Measurements from ENCODE around the gene IFIT3. TPM values are rescaled to one million over a fixed set of nuclear protein-coding genes. Genes with fewer than 3 reads are reported as not detected.
A peak's percentile ranks its signal among the peaks of the same experiment; 100 is the strongest.

IFIT3 gene
- total and polyA plus RNA-seq, 9 of the 15 experiments (the other 6 are each of a cell fraction or from before 2014, with no cell fraction given): 0.23 to 2.2 (median 0.77) TPM

DNA sequence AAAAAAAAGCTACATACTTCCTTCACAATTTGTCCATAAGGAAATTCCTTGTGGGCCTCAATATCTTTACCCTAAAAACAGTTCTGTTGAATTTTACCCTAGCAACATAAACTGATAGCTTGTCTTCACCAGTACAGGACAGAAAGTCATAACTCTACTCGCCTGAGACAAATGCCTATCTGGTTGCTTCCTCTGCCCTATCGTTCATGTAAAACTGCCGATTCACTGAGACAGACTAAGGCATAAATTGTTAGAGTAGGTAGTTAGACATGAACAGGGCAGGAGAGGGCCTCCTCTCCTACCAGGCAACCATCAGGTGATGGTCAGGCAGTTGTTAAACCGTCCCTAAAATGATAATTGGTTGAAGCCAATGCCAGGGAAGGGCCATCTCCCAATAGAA, 25.0 kb downstream of the IFIT3 start (continued):
- TF ChIP-seq ZNF175 (CRISPR knock-in tag; IDR thresholded peaks at IDR 0.05; ENCODE audit: low read depth): no peak
- peak; percentile 97 for TF ChIP-seq MECOM (CRISPR knock-in tag; IDR thresholded peaks at IDR 0.05)
- TF ChIP-seq, protein P1, sequence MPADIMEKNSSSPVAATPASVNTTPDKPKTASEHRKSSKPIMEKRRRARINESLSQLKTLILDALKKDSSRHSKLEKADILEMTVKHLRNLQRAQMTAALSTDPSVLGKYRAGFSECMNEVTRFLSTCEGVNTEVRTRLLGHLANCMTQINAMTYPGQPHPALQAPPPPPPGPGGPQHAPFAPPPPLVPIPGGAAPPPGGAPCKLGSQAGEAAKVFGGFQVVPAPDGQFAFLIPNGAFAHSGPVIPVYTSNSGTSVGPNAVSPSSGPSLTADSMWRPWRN (IDR thresholded peaks at IDR 0.05; ENCODE audit: low read depth): no peak
- TF ChIP-seq TEAD4 (IDR thresholded peaks at IDR 0.05; ENCODE audit: low read length): no peak
- no peak for TF ChIP-seq TEAD4 (CRISPR knock-in tag; IDR thresholded peaks at IDR 0.05; ENCODE audit: borderline replicate concordance)
- TF ChIP-seq TCFL5 (CRISPR knock-in tag; conservative IDR thresholded peaks at IDR 0.05): no peak
- TF ChIP-seq SAFB2 (IDR thresholded peaks at IDR 0.05; ENCODE audit: borderline replicate concordance, low read depth, low read length, severe bottlenecking): no peak
- TF ChIP-seq ADNP (tag; IDR thresholded peaks at IDR 0.05): no peak
- TF ChIP-seq MAZ (CRISPR knock-in tag; conservative IDR thresholded peaks at IDR 0.05 in 1 of 2, IDR thresholded peaks at IDR 0.05 in 1 of 2): no peak
- TF ChIP-seq SRF (CRISPR knock-in tag; IDR thresholded peaks at IDR 0.05): no peak
- no peak for TF ChIP-seq ZNF445 (CRISPR knock-in tag; IDR thresholded peaks at IDR 0.05; ENCODE audit: low read depth)
- no peak for TF ChIP-seq TSC22D4 (tag; IDR thresholded peaks at IDR 0.05)
- TF ChIP-seq, protein P2, sequence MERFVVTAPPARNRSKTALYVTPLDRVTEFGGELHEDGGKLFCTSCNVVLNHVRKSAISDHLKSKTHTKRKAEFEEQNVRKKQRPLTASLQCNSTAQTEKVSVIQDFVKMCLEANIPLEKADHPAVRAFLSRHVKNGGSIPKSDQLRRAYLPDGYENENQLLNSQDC (CRISPR knock-in tag; IDR thresholded peaks at IDR 0.05): no peak
- no peak for TF ChIP-seq CHCHD3 (CRISPR knock-in tag; IDR thresholded peaks at IDR 0.05)
- TF ChIP-seq ZNF24 (IDR thresholded peaks at IDR 0.05): no peak
- no peak for TF ChIP-seq ZNF644 (tag; IDR thresholded peaks at IDR 0.05; ENCODE audit: low read depth)
- TF ChIP-seq POLR2AphosphoS5 (IDR thresholded peaks at IDR 0.05; ENCODE audit: control insufficient read depth, insufficient read depth, low read depth, low read length): no peak
- no peak for TF ChIP-seq ZNF778 (CRISPR knock-in tag; IDR thresholded peaks at IDR 0.05)
- TF ChIP-seq NR4A1 (CRISPR knock-in tag; IDR thresholded peaks at IDR 0.05): no peak
- no peak for TF ChIP-seq NR4A1 (tag; IDR thresholded peaks at IDR 0.05)
- no peak for TF ChIP-seq ATF1 (CRISPR knock-in tag; IDR thresholded peaks at IDR 0.05)
- TF ChIP-seq ATF1 (tag; IDR thresholded peaks at IDR 0.05): no peak
- TF ChIP-seq SIX5 (IDR thresholded peaks at IDR 0.05; ENCODE audit: borderline replicate concordance in 1 of 2, insufficient read depth in 1 of 2, low read depth in 1 of 2, low read length in 2 of 2): no peak
- TF ChIP-seq FOXA1 (IDR thresholded peaks at IDR 0.05; ENCODE audit: borderline replicate concordance): no peak
- TF ChIP-seq ZKSCAN8 (CRISPR knock-in tag; IDR thresholded peaks at IDR 0.05): 0 out of 2 replicates have a peak, but pooled peaks have one; percentile 8
- peak; percentile 25; the same call in 1 of the 2 replicates for TF ChIP-seq RFX1 (IDR thresholded peaks at IDR 0.05)
- no peak for TF ChIP-seq CCAR2 (IDR thresholded peaks at IDR 0.05; ENCODE audit: low read depth, low read length)
- TF ChIP-seq, protein P3, sequence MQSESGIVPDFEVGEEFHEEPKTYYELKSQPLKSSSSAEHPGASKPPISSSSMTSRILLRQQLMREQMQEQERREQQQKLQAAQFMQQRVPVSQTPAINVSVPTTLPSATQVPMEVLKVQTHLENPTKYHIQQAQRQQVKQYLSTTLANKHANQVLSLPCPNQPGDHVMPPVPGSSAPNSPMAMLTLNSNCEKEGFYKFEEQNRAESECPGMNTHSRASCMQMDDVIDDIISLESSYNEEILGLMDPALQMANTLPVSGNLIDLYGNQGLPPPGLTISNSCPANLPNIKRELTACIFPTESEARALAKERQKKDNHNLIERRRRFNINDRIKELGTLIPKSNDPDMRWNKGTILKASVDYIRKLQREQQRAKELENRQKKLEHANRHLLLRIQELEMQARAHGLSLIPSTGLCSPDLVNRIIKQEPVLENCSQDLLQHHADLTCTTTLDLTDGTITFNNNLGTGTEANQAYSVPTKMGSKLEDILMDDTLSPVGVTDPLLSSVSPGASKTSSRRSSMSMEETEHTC (IDR thresholded peaks at IDR 0.05): no peak
- TF ChIP-seq NR2C2 (CRISPR knock-in tag; IDR thresholded peaks at IDR 0.05): no peak
- TF ChIP-seq NR2C2 (tag; IDR thresholded peaks at IDR 0.05): no peak; the same call in 1 of the 2 replicates
- no peak for TF ChIP-seq CAMTA2 (CRISPR knock-in tag; conservative IDR thresholded peaks at IDR 0.05)
- no peak for TF ChIP-seq NRF1 (conservative IDR thresholded peaks at IDR 0.05 in 1 of 2, IDR thresholded peaks at IDR 0.05 in 1 of 2)

Measured in K562 (cell line).